ENCODE measurements around the gene TCL1A. TPM values are rescaled to one million over a fixed set of nuclear protein-coding genes. Genes with fewer than 3 reads are reported as not detected.

The TCL1A gene
- total and polyA plus RNA-seq, 12 donors: 0.33 to 0.58 TPM; not detected in 10

DNA sequence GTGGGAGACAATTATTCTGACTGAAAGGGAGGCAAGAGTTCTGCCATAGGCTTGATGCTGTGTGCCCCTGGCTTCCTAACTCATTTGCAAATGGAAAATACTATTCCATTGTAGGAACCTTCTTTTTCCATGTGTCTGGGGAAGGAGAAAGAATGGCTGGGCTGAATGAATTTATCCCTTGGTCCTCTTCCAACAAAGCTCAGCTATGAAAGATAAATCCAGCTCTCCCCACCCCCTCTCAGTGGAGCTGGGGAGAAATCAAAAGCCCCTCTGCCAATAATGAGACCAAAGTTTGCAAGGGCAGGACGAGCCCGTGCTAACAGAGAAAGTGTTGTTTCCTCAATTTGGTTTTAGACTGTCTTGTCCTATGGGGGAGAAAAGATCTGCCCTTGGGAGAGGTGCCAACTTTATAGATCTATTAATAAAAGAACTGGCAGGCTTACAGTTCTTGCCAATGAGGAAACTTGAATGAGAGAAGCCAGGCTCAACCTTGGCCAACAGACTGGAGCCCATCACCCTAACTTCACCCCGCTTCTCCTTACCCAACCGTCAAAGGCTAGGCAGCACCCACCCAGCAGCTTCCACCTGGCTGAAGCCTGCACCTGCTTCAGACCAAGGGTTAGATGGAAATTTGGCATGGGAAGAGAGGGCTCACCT is 36.6 kb downstream of the TCL1A start:
- no peak for ATAC-seq
- Histone ChIP-seq H3K27me3 (peaks cover 0 to 29% (median 0%) of the 10 kb centered on the region in 7 donors), H3K27ac (no peak overlapping the region), H3K9me3 (peaks cover 0 to 12% (median 0%) of the 10 kb centered on the region in 11 donors), H3K4me3 (no peak overlapping the region), H3K4me1 (no peaks in the 10 kb centered on the region), H3K36me3 (no peaks in the 10 kb centered on the region)
- intact Hi-C loops (cut with DNase I): no loop called here
- DNase-seq: no peak
- 81 to 82% methylated on average over 4 of the region's 4 CpGs for WGBS, 2 donors
- TF ChIP-seq, protein P1, sequence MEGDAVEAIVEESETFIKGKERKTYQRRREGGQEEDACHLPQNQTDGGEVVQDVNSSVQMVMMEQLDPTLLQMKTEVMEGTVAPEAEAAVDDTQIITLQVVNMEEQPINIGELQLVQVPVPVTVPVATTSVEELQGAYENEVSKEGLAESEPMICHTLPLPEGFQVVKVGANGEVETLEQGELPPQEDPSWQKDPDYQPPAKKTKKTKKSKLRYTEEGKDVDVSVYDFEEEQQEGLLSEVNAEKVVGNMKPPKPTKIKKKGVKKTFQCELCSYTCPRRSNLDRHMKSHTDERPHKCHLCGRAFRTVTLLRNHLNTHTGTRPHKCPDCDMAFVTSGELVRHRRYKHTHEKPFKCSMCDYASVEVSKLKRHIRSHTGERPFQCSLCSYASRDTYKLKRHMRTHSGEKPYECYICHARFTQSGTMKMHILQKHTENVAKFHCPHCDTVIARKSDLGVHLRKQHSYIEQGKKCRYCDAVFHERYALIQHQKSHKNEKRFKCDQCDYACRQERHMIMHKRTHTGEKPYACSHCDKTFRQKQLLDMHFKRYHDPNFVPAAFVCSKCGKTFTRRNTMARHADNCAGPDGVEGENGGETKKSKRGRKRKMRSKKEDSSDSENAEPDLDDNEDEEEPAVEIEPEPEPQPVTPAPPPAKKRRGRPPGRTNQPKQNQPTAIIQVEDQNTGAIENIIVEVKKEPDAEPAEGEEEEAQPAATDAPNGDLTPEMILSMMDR (IDR thresholded peaks at IDR 0.05): no peak

DNA sequence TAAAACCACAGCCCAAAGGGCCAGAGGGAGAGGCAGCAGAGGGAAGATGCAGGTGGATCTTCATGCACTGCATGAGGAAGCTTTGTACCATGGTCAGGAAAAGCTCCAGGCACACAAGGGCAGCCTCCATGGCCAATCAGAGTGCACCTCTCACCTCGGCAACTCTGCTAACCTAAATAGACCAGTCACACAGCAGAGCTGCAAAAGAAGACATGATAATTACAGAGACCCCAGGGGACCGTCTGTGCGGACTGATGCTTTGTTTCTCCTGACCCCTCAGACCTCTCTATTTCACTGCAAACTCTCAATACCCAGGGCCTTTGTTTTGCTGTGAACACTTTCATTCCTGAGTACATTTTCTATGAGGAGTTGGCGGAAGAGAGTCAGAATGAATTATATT is 38.4 kb downstream of the TCL1A start:
- DNase-seq: no peak
- Histone ChIP-seq H3K27ac (no peak overlapping the region), H3K9me3 (peaks cover 0 to 12% (median 0%) of the 10 kb centered on the region in 11 donors), H3K4me1 (no peaks in the 10 kb centered on the region), H3K36me3 (no peaks in the 10 kb centered on the region), H3K27me3 (peaks cover 0 to 32% (median 8%) of the 10 kb centered on the region in 7 donors), H3K4me3 (no peak overlapping the region)
- TF ChIP-seq, protein P1 (IDR thresholded peaks at IDR 0.05): no peak
- no peak for ATAC-seq
- intact Hi-C loops (cut with DNase I): no loop called here
- WGBS, 2 donors: 63 to 66% methylated on average over 4 of the region's 4 CpGs

DNA sequence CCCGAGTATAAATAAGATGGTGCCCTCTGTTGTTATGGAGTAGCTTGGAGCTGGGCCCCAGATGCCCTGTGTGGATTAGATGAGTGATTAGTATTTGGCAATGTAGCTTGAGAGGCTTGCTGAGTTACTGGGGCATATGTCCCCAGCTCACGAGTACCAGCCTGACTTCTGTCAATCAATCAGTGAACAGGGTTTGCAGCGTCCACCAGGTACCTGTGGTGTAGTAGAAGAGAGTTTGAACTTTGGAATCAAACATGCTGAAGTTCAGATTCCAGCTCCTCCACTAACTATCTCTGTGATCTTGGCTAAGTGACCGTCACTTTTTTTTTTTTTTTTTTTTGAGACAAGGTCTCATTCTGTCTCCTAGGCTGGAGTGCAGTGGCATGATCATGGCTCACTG is 39.3 kb downstream of the TCL1A start:
- DNase-seq (no peak), ATAC-seq (no peak)
- H3K27ac ChIP-seq: no peak overlapping the region
- H3K4me3 ChIP-seq: no peak overlapping the region
- no peaks in the 10 kb centered on the region for H3K36me3 ChIP-seq
- H3K4me1 ChIP-seq: no peaks in the 10 kb centered on the region
- intact Hi-C loops (cut with DNase I): no loop called here
- peaks cover 0 to 12% (median 0%) of the 10 kb centered on the region in 11 donors for H3K9me3 ChIP-seq
- TF ChIP-seq, protein P1 (IDR thresholded peaks at IDR 0.05): no peak
- H3K27me3 ChIP-seq: peaks cover 0 to 38% (median 10%) of the 10 kb centered on the region in 7 donors
- 80 to 83% methylated on average over 4 of the region's 4 CpGs for WGBS, 2 donors

DNA sequence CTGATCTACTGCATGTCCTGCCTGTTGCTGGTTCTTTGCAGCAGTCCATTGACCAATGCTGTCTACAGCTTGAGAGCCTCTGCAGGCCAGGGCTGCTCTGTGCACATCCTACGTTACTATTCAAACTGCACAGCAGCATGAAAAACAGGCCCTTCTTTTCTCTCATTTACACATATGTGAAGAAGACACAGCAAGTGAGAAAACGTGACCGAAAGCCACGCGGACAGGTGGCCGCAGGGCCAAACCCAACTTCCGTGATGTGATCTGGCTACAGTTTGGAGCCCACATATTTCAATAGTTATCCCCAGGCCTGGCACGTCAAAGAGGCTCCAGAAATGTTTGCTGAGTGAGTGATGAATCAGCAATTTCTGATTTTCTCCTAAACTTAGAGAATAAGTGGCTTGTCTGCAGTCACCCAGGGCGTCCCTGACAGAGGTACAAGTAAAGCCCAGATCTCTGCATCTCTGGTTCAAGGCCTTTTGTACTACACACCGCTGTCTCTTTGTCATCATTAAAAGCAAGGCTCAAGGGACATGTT is 45.6 kb downstream of the TCL1A start:
- TF ChIP-seq, protein P1 (IDR thresholded peaks at IDR 0.05): no peak
- WGBS, 2 donors: 84 to 88% methylated on average over 10 of the region's 10 CpGs
- intact Hi-C loops (cut with DNase I): no loop called here
- DNase-seq: no peak
- H3K27ac ChIP-seq: no peak overlapping the region
- ATAC-seq: no peak
- H3K4me1 ChIP-seq: peaks cover 0 to 6% (median 0%) of the 10 kb centered on the region in 9 donors
- no peaks in the 10 kb centered on the region for H3K36me3 ChIP-seq
- no peak overlapping the region for H3K4me3 ChIP-seq
- H3K9me3 ChIP-seq: no peaks in the 10 kb centered on the region
- H3K27me3 ChIP-seq: peaks cover 0 to 28% (median 12%) of the 10 kb centered on the region in 7 donors
